SK-N-SH (cell line): ENCODE data around the gene GNAS. TPM values are rescaled to one million over a fixed set of nuclear protein-coding genes. Genes with fewer than 3 reads are reported as not detected.

Experiments used
- CTCF ChIA-PET: fragments of 300-600, 350-600 bp; formaldehyde crosslinking; extraction: SDS; loops from one replicate; lab custom pipeline; 2021; lab: Yijun Ruan, JAX
- POLR2A ChIA-PET: fragments of 350-600 bp; sonication (Branson Sonifier 250); formaldehyde crosslinking; extraction: SDS; loops from one replicate; lab custom pipeline; 2020; ENCODE audit warnings: antibody characterized with exemption, inconsistent platforms; lab: Yijun Ruan, JAX
- DNase-seq: peaks from one replicate; pipeline ENCODE4 v3.0.0; 2012
- H2AFZ ChIP-seq: fragments of 200-600 bp; sonication (generic); 2 replicates; pipeline ENCODE4 v1.8.1; 2016; ENCODE audit warnings: antibody characterized with exemption, mild to moderate bottlenecking, low read depth
- H3F3A ChIP-seq: fragments of 200-600 bp; sonication (generic); replicated peaks from 2 replicates; pipeline ENCODE3; 2016; ENCODE audit warnings: antibody characterized with exemption, mild to moderate bottlenecking; ENCODE audit not compliant: insufficient read depth
- H3K27ac ChIP-seq, 2 experiments: fragments of 200-500 bp in 1 of 2; fragments of 200-600 bp in 1 of 2; sonication (Bioruptor generic) in 1 of 2; sonication (generic), shearing (Covaris generic) in 1 of 2; 2 replicates each; pipeline versions ENCODE4 v1.5.1 to v1.6.1; 2014 to 2016; ENCODE audit warnings: low read depth in 2 of 2, inconsistent platforms in 1 of 2, low read length in 1 of 2, mild to moderate bottlenecking in 1 of 2, mixed read lengths in 1 of 2
- H3K27me3 ChIP-seq: fragments of 200-600 bp; sonication (generic), shearing (Covaris generic); 2 replicates; pipeline ENCODE4 v1.6.1; 2016; ENCODE audit warnings: mixed run types; ENCODE audit not compliant: insufficient read depth
- H3K36me3 ChIP-seq, 2 experiments: fragments of 200-500 bp in 1 of 2; fragments of 200-600 bp in 1 of 2; sonication (Bioruptor generic) in 1 of 2; sonication (generic) in 1 of 2; replicated peaks in 1 of 2; 2 replicates each; pipeline versions ENCODE3 to v1.5.1; 2014 to 2016; ENCODE audit warnings: low read length in 1 of 2, mild to moderate bottlenecking in 1 of 2; ENCODE audit not compliant: insufficient read depth in 2 of 2, control insufficient read depth in 1 of 2
- H3K4me1 ChIP-seq, 2 experiments: fragments of 200-500 bp in 1 of 2; fragments of 200-600 bp in 1 of 2; sonication (Bioruptor generic) in 1 of 2; sonication (generic), shearing (Covaris generic) in 1 of 2; 2 replicates each; pipeline versions ENCODE4 v1.5.1 to v1.6.1; 2014 to 2016; ENCODE audit warnings: low read depth in 1 of 2, low read length in 1 of 2, mixed run types in 1 of 2; ENCODE audit not compliant: insufficient read depth in 2 of 2, control insufficient read depth in 1 of 2
- H3K4me2 ChIP-seq: fragments of 200-600 bp; sonication (generic), shearing (Covaris generic); 2 replicates; pipeline ENCODE4 v1.6.1; 2017; ENCODE audit warnings: mixed run types
- H3K4me3 ChIP-seq, 2 experiments: fragments of 200-500 bp in 1 of 2; fragments of 200-600 bp in 1 of 2; sonication (Bioruptor generic) in 1 of 2; sonication (generic), shearing (Covaris generic) in 1 of 2; 2 replicates each; pipeline versions ENCODE4 v1.5.1 to v1.8.1; 2014 to 2016; ENCODE audit warnings: low read depth in 2 of 2, inconsistent platforms in 1 of 2, low read length in 1 of 2, mild to moderate bottlenecking in 1 of 2, mixed read lengths in 1 of 2, moderate library complexity in 1 of 2
- H3K79me2 ChIP-seq: fragments of 200-600 bp; sonication (generic); 2 replicates; pipeline ENCODE4 v1.8.1; 2017; ENCODE audit warnings: mild to moderate bottlenecking; ENCODE audit not compliant: insufficient read depth
- H3K9ac ChIP-seq: fragments of 200-600 bp; sonication (generic); 2 replicates; pipeline ENCODE4 v1.6.1; 2017; ENCODE audit warnings: mixed run types
- H3K9me2 ChIP-seq: fragments of 200-600 bp; sonication (generic); 2 replicates; pipeline ENCODE4 v1.6.1; 2017; ENCODE audit warnings: mixed run types
- H3K9me3 ChIP-seq: fragments of 200-600 bp; sonication (generic); 2 replicates; pipeline ENCODE4 v1.6.1; 2017; ENCODE audit warnings: mixed run types, mild to moderate bottlenecking, moderate library complexity
- H4K20me1 ChIP-seq: fragments of 200-600 bp; sonication (generic); 2 replicates; pipeline ENCODE4 v1.6.1; 2017; ENCODE audit warnings: mild to moderate bottlenecking, mixed run types; ENCODE audit not compliant: insufficient read depth
- CTCF ChIP-seq: fragments of 200-600 bp; sonication (generic); IDR thresholded peaks from 2 replicates; pipeline ENCODE4 v1.6.1; 2017; ENCODE audit warnings: antibody characterized with exemption, mild to moderate bottlenecking, moderate library complexity
- ELF1 ChIP-seq: IDR thresholded peaks from 2 replicates; pipeline ENCODE4 v1.4.0; 2012
- EP300 ChIP-seq, 2 experiments: IDR thresholded peaks; 2 replicates each; pipeline versions ENCODE4 v1.4.0 to v1.6.1; 2012; ENCODE audit warnings: borderline replicate concordance in 1 of 2, low read depth in 1 of 2, low read length in 1 of 2
- EZH2phosphoT487 ChIP-seq: fragments of 200-600 bp; sonication (generic); IDR thresholded peaks from 2 replicates; pipeline ENCODE4 v1.6.1; 2017; ENCODE audit warnings: low read depth, mixed run types, mild to moderate bottlenecking, antibody characterized with exemption, moderate library complexity, borderline replicate concordance
- FOSL2 ChIP-seq: IDR thresholded peaks from 2 replicates; pipeline ENCODE4 v1.4.0; 2012; ENCODE audit warnings: low read depth, mild to moderate bottlenecking, moderate library complexity, borderline replicate concordance
- FOXM1 ChIP-seq: IDR thresholded peaks from 2 replicates; pipeline ENCODE4 v1.4.0; 2012; ENCODE audit warnings: low read depth, mild to moderate bottlenecking
- MEF2A ChIP-seq: IDR thresholded peaks from 2 replicates; pipeline ENCODE4 v1.4.0; 2012; ENCODE audit warnings: low read depth, borderline replicate concordance
- NFIC ChIP-seq: IDR thresholded peaks from 2 replicates; pipeline ENCODE4 v1.4.0; 2012; ENCODE audit warnings: borderline replicate concordance
- NRF1 ChIP-seq: IDR thresholded peaks from 2 replicates; pipeline ENCODE4 v1.6.1; 2012; ENCODE audit warnings: low read depth, mild to moderate bottlenecking, low read length
- POLR2AphosphoS5 ChIP-seq: IDR thresholded peaks from 2 replicates; pipeline ENCODE4 v1.6.1; 2012; ENCODE audit warnings: low read depth, low read length
- RAD21 ChIP-seq: IDR thresholded peaks from 2 replicates; pipeline ENCODE4 v1.6.1; 2012; ENCODE audit warnings: mild to moderate bottlenecking, low read length
- RCOR1 ChIP-seq: fragments of 150-350 bp; IDR thresholded peaks from 2 replicates; pipeline ENCODE4 v1.6.1; 2017; ENCODE audit warnings: antibody characterized with exemption, low read length
- REST ChIP-seq: IDR thresholded peaks from 2 replicates; pipeline ENCODE4 v1.6.1; 2012; ENCODE audit warnings: mild to moderate bottlenecking, low read depth, low read length, moderate library complexity
- SIN3A ChIP-seq: IDR thresholded peaks from 2 replicates; pipeline ENCODE4 v1.6.1; 2012; ENCODE audit warnings: low read depth, mild to moderate bottlenecking, low read length, moderate library complexity, borderline replicate concordance
- TAF1 ChIP-seq: IDR thresholded peaks from 2 replicates; pipeline ENCODE4 v1.6.1; 2012; ENCODE audit warnings: low read depth, mild to moderate bottlenecking, low read length, moderate library complexity, borderline replicate concordance
- ZBTB33 ChIP-seq: IDR thresholded peaks from 2 replicates; pipeline ENCODE4 v1.4.0; 2012; ENCODE audit warnings: low read depth, borderline replicate concordance
- WGBS: methylation state at CpG from one replicate; pipeline ENCODE4 v1.1.6; 2017; ENCODE audit warnings: low lambda C conversion rate; 5-methylcytosine and 5-hydroxymethylcytosine counted together
- polyA plus RNA-seq, 3 experiments: library from polyadenylated mRNA; depleted of rRNA; stranded (reverse); fragments of >200 nt; gene quantifications; 2 replicates each; pipeline ENCODE4 v1.2.3, GENCODE V29; 2012

The GNAS gene
- polyA plus RNA-seq, 1 of the 3 experiments (the other 2 are of a cell fraction): 1,562 TPM

DNA sequence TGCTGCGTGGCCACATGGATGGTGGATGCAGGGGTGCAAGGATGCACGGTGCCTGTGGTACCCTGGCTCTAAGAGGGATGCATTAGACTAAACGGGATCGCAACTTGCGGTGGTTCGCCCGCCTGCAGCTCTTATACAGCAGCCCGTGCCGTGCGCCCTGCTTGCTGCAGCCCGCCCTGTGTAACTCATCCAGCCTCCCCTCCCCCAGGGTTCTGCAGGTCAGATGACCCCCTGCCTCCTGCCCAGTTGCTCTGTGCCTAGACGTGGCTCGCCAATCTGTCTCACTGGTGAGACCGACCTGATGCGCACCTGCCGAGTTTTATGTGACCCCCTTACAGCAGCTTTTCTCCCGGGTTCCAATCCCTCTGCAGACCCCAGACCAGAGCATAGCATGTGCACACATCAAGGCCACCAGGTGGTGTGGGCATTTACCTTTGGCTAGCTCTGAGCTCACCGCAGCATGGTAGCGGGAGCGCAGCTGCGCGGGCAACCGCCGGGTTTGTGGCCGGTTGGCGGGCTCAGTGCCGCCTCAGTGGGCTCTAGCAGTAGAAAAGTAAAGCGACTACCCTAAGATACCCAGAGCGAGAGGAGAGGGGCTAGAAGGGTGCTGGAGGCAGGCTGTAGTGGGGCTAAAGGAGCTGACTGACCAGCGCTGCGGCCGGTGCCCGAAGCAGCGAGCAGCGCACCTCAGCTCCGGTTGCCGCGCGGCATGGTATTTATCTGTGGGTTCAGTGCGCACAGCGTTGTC, 1.1 kb upstream of the GNAS start:
- no peak for TF ChIP-seq NFIC
- no peak for TF ChIP-seq CTCF
- TF ChIP-seq FOXM1: no peak
- no peak for TF ChIP-seq RAD21
- TF ChIP-seq EZH2phosphoT487: no peak
- no peak for TF ChIP-seq ZBTB33
- no peak for TF ChIP-seq TAF1
- no peak for TF ChIP-seq ELF1
- TF ChIP-seq NRF1: no peak
- TF ChIP-seq POLR2AphosphoS5: no peak
- TF ChIP-seq EP300 (IDR thresholded peaks at IDR 0.05; ENCODE audit: borderline replicate concordance in 1 of 2, low read depth in 1 of 2, low read length in 1 of 2): no peak
- TF ChIP-seq REST: no peak
- no peak for TF ChIP-seq SIN3A
- TF ChIP-seq RCOR1: no peak
- no peak for TF ChIP-seq FOSL2
- no peak for TF ChIP-seq MEF2A
- TF ChIP-seq, all 33 proteins: peak for 0
- no peak overlapping the region for H3K9ac ChIP-seq
- H2AFZ ChIP-seq: peak overlapping the region; percentile 86; the same call in 1 of the 2 replicates
- H3K9me3 ChIP-seq: no peaks in the 10 kb centered on the region
- peak overlapping the region; percentile 72; the same call in 1 of the 2 replicates for H3K4me2 ChIP-seq
- H3K4me1 ChIP-seq: peaks cover 0 to 29% of the 10 kb centered on the region in 2 experiments; a peak in 1 of 4 replicates
- ChIA-PET POLR2A (interaction anchor here (0.5 to 0.8 kb wide), 2 partner anchors 130 to 462 kb away, joined by 3 read pairs; no protein-coding TSS in a partner anchor), CTCF (interaction anchor here (0.7 to 3.1 kb wide), 12 partner anchors 8 to 622 kb away, joined by 3 to 16 read pairs (median 4); no protein-coding TSS in a partner anchor)
- 82% methylated on average over 36 of the region's 41 CpGs for WGBS
- no peaks in the 10 kb centered on the region for H3F3A ChIP-seq
- DNase-seq: peak; percentile 45
- peaks cover 4% of the 10 kb centered on the region; the same call in 1 of the 2 replicates for H3K27me3 ChIP-seq
- H4K20me1 ChIP-seq: no peaks in the 10 kb centered on the region
- H3K36me3 ChIP-seq: no peaks in the 10 kb centered on the region
- no peak overlapping the region; a peak in 1 of 4 replicates for H3K27ac ChIP-seq
- H3K4me3 ChIP-seq: peak overlapping the region in 1 of 2 experiments; percentile 68; a peak in 2 of 4 replicates
- H3K9me2 ChIP-seq: no peaks in the 10 kb centered on the region
- peaks cover 29% of the 10 kb centered on the region for H3K79me2 ChIP-seq
